ENCODE results near the gene BHMT. TPM values are rescaled to one million over a fixed set of nuclear protein-coding genes. Genes with fewer than 3 reads are reported as not detected.

BHMT gene
- total and polyA plus RNA-seq, 9 of the 15 experiments (the other 6 are each of a cell fraction or from before 2014, with no cell fraction given), result not detected

GRCh38 chr5:79105868-79106267, 5.7 kb upstream of the BHMT start:
- no peak overlapping the region for H3K27ac ChIP-seq (ENCODE audit: extremely low read depth, low read depth, low read length)
- H3K4me1 ChIP-seq (replicated peaks in 1 of 2; ENCODE audit: control insufficient read depth in 2 of 2, insufficient read depth in 2 of 2, low read length in 2 of 2), result no peaks in the 10 kb centered on the region; a peak in 1 of 5 replicates
- DNase-seq (ENCODE audit: extremely low read depth in 1 of 4, low spot score in 3 of 4) (peak in 3 of 4 experiments; percentile 16 to 27 (median 21)), ATAC-seq (no peak), FAIRE-seq (no peak)
- no peak overlapping the region for H3K9ac ChIP-seq (ENCODE audit: insufficient read depth in 1 of 2, low read depth in 2 of 2, low read length in 2 of 2)
- no peaks in the 10 kb centered on the region for H3K9me1 ChIP-seq (ENCODE audit: control insufficient read depth, insufficient read depth, low read length)
- CTCF ChIA-PET (ENCODE audit: low intra/inter-chr PET ratio), result no interaction called here
- peaks cover 14 to 23% of the 10 kb centered on the region in 2 experiments for H3K27me3 ChIP-seq (ENCODE audit: control insufficient read depth in 2 of 2, insufficient read depth in 2 of 2, low read length in 2 of 2)
- no TSS peak for BruUV-seq (replicated peaks)
- TF ChIP-seq TRIM28 (IDR thresholded peaks at IDR 0.05), result no peak
- TF ChIP-seq, protein P1, sequence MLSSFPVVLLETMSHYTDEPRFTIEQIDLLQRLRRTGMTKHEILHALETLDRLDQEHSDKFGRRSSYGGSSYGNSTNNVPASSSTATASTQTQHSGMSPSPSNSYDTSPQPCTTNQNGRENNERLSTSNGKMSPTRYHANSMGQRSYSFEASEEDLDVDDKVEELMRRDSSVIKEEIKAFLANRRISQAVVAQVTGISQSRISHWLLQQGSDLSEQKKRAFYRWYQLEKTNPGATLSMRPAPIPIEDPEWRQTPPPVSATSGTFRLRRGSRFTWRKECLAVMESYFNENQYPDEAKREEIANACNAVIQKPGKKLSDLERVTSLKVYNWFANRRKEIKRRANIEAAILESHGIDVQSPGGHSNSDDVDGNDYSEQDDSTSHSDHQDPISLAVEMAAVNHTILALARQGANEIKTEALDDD (IDR thresholded peaks at IDR 0.05), result peak; percentile 58; the same call in 1 of the 2 replicates
- no peak for TF ChIP-seq HES1 (IDR thresholded peaks at IDR 0.05; ENCODE audit: low read depth)
- no peak for TF ChIP-seq NR4A1 (CRISPR knock-in tag; IDR thresholded peaks at IDR 0.05)
- no peak for TF ChIP-seq NR4A1 (tag; IDR thresholded peaks at IDR 0.05)
- TF ChIP-seq, protein P2, sequence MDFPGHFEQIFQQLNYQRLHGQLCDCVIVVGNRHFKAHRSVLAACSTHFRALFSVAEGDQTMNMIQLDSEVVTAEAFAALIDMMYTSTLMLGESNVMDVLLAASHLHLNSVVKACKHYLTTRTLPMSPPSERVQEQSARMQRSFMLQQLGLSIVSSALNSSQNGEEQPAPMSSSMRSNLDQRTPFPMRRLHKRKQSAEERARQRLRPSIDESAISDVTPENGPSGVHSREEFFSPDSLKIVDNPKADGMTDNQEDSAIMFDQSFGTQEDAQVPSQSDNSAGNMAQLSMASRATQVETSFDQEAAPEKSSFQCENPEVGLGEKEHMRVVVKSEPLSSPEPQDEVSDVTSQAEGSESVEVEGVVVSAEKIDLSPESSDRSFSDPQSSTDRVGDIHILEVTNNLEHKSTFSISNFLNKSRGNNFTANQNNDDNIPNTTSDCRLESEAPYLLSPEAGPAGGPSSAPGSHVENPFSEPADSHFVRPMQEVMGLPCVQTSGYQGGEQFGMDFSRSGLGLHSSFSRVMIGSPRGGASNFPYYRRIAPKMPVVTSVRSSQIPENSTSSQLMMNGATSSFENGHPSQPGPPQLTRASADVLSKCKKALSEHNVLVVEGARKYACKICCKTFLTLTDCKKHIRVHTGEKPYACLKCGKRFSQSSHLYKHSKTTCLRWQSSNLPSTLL (IDR thresholded peaks at IDR 0.05), result no peak
- no peak for TF ChIP-seq HCFC1 (IDR thresholded peaks at IDR 0.05; ENCODE audit: low read depth, low read length)
- no peak for TF ChIP-seq MCM2 (IDR thresholded peaks at IDR 0.05; ENCODE audit: low read depth)
- no peaks in the 10 kb centered on the region for H3K36me3 ChIP-seq (ENCODE audit: control insufficient read depth, insufficient read depth, low read length)
- H3K79me2 ChIP-seq (ENCODE audit: control insufficient read depth, insufficient read depth, low read length), result no peaks in the 10 kb centered on the region
- no peak overlapping the region for H3K4me2 ChIP-seq (ENCODE audit: insufficient read depth, low read length)
- WGBS (ENCODE audit: insufficient coverage, low coverage, missing lambda C conversion rate), result 0% methylated on average over 2 of the region's 2 CpGs
- in situ Hi-C loops (cut with MboI) (no loop called here), intact Hi-C loops (cut with micrococcal nuclease) (no loop called here)
- H4K20me1 ChIP-seq (replicated peaks; ENCODE audit: control insufficient read depth, insufficient read depth, low read length), result no peaks in the 10 kb centered on the region
- H3K9me3 ChIP-seq (replicated peaks; ENCODE audit: control insufficient read depth, insufficient read depth, low read depth, low read length), result no peaks in the 10 kb centered on the region
- H2AFZ ChIP-seq (ENCODE audit: low read depth, low read length), result no peak overlapping the region
- no peak overlapping the region for H3K4me3 ChIP-seq
- POLR2A ChIA-PET, result interaction anchor here (0.6 to 0.8 kb wide), 3 partner anchors 20 to 1525 kb away, joined by 3 read pairs; no protein-coding TSS in a partner anchor
